Ovary (tissue), 9 donors: ENCODE results near the gene ADD2. TPM values are rescaled to one million over a fixed set of nuclear protein-coding genes. Genes with fewer than 3 reads are reported as not detected.

ENCODE experiments used
- DNase-seq, 5 donors: peaks; one replicate each; pipeline ENCODE4 v3.0.0-alpha.2; 2019 to 2020
- H3K27ac ChIP-seq, 2 donors: fragments of 200-600 bp; one replicate each; pipeline versions ENCODE4 v1.5.1 to v1.8.0; 2019 to 2022
- H3K27me3 ChIP-seq: fragments of 200-600 bp; one replicate; pipeline ENCODE4 v1.8.0; 2022
- H3K36me3 ChIP-seq: fragments of 200-600 bp; sonication (generic); one replicate; pipeline ENCODE4 v1.5.1; 2019
- H3K4me1 ChIP-seq: one replicate; pipeline ENCODE4 v1.8.1; 2013; ENCODE audit warnings: mild to moderate bottlenecking, moderate library complexity; ENCODE audit not compliant: insufficient read depth
- H3K4me3 ChIP-seq: fragments of 200-600 bp; sonication (generic); one replicate; pipeline ENCODE4 v1.5.1; 2017
- H3K9me3 ChIP-seq, 2 donors: fragments of 200-600 bp in 1 of 2; sonication (generic) in 1 of 2; one replicate each; pipeline versions ENCODE4 v1.5.1 to v1.8.1; 2013 to 2019; ENCODE audit warnings: mild to moderate bottlenecking in 1 of 2, moderate library complexity in 1 of 2
- CTCF ChIP-seq, 3 donors: fragments of 450-650 bp in 2 of 3; fragments of 200-600 bp in 1 of 3; IDR thresholded peaks; one replicate each; pipeline versions ENCODE4 v1.5.1 to v1.8.0; 2016 to 2022; ENCODE audit warnings: antibody characterized with exemption in 3 of 3, mild to moderate bottlenecking in 1 of 3
- EP300 ChIP-seq: sonication (generic); formaldehyde crosslinking; IDR thresholded peaks from one replicate; pipeline ENCODE4 v1.6.1; 2017; ENCODE audit warnings: antibody characterized with exemption
- POLR2A ChIP-seq: fragments of 450-650 bp; IDR thresholded peaks from one replicate; pipeline ENCODE4 v1.6.1; 2017; ENCODE audit warnings: antibody characterized with exemption, mild to moderate bottlenecking, moderate library complexity
- WGBS, 3 donors: extraction: QIAGEN DNeasy Blood & Tissue Kit in 1 of 3; methylation state at CpG; one replicate each; pipeline versions ENCODE4 v1.1.5 to v1.1.7; 2013 to 2017; 5-methylcytosine and 5-hydroxymethylcytosine counted together
- intact Hi-C, 4 donors: fragments of 100-400 bp; cut with DNase I; formaldehyde crosslinking; loops; one replicate each; pipeline versions ENCODE4 v1.11.0 to v1.15.1; 2022 to 2023
- polyA plus RNA-seq, 2 donors: library from polyadenylated mRNA; stranded (reverse); fragments of 200-250 nt in 1 of 2; fragments of 350-450 nt in 1 of 2; fragmentation: Illumina TruSeq in 1 of 2; extraction: RNeasy Lipid Tissue Mini Kit (QIAGEN cat#74804) in 1 of 2; gene quantifications; one replicate each; pipeline ENCODE4 v1.2.3, GENCODE V29; 2013 to 2014
- total RNA-seq, 7 donors: library from RNA; depleted of rRNA in 2 of 7; stranded (reverse); fragments of >200 nt in 2 of 7; fragmentation: NEBNext Ultra II Directional in 3 of 7; extraction: Animal tissue kit (Norgen Biotek cat#: 25700) in 3 of 7; gene quantifications; one replicate each; pipeline versions ENCODE4 v1.1.0 to v1.2.4, GENCODE V29; 2016 to 2023
- donor health status: DM: no; HTN: no; CAD: no; lungs with moderate emphysema.
- donor health status: DM: no; HTN: no; CAD: no.
- donor health status: Bipolar disorder and iron deficiency.
- donor health status: DM: yes; HTN: yes; CAD: no.
- donor health status: DM: no; HTN: no; CAD: no.
- donor health status: DM: yes; HTN: yes; CAD: no.

ADD2 gene
- total and polyA plus RNA-seq, 9 donors: 0.29 to 6.2 (median 0.82) TPM

- no peak for DNase-seq
- no peak overlapping the region for H3K4me3 ChIP-seq
- WGBS, 3 donors: 89 to 97% (median 93%) methylated on average over 20 of the region's 20 CpGs
- no peaks in the 10 kb centered on the region for H3K27me3 ChIP-seq
- intact Hi-C loops: no loop called here
- no peaks in the 10 kb centered on the region for H3K4me1 ChIP-seq
- H3K36me3 ChIP-seq: no peaks in the 10 kb centered on the region
- no peak overlapping the region for H3K27ac ChIP-seq
- no peaks in the 10 kb centered on the region for H3K9me3 ChIP-seq
- TF ChIP-seq EP300 (no peak), CTCF (IDR thresholded peaks at IDR 0.05) (no peak), POLR2A (no peak)
Observed at GRCh38 chr2:70676301-70677035, 91.5 kb downstream of the ADD2 start.

GRCh38 chr2:70675862-70676261, 92.1 kb downstream of the ADD2 start:
- Histone ChIP-seq H3K27ac (no peak overlapping the region), H3K4me3 (no peak overlapping the region), H3K27me3 (no peaks in the 10 kb centered on the region), H3K4me1 (no peaks in the 10 kb centered on the region), H3K9me3 (no peaks in the 10 kb centered on the region), H3K36me3 (no peaks in the 10 kb centered on the region)
- 91 to 96% (median 95%) methylated on average over 2 of the region's 2 CpGs for WGBS, 3 donors
- TF ChIP-seq EP300 (no peak), CTCF (IDR thresholded peaks at IDR 0.05) (no peak), POLR2A (no peak)
- no peak for DNase-seq
- intact Hi-C loops: no loop called here

GRCh38 chr2:70674636-70675430, 93.2 kb downstream of the ADD2 start:
- Histone ChIP-seq H3K36me3 (no peaks in the 10 kb centered on the region), H3K27me3 (no peaks in the 10 kb centered on the region), H3K4me1 (no peaks in the 10 kb centered on the region), H3K9me3 (no peaks in the 10 kb centered on the region), H3K4me3 (no peak overlapping the region), H3K27ac (no peak overlapping the region)
- DNase-seq: no peak
- TF ChIP-seq EP300: no peak
- no peak for TF ChIP-seq POLR2A
- TF ChIP-seq CTCF (IDR thresholded peaks at IDR 0.05): no peak
- 94 to 95% (median 95%) methylated on average over 11 of the region's 11 CpGs for WGBS, 3 donors
- intact Hi-C loops: no loop called here

GRCh38 chr2:70673041-70673647, 94.9 kb downstream of the ADD2 start:
- Histone ChIP-seq H3K9me3 (no peaks in the 10 kb centered on the region), H3K4me3 (no peak overlapping the region), H3K27me3 (no peaks in the 10 kb centered on the region), H3K27ac (no peak overlapping the region), H3K36me3 (no peaks in the 10 kb centered on the region), H3K4me1 (no peaks in the 10 kb centered on the region)
- DNase-seq: no peak
- intact Hi-C loops: no loop called here
- 15 to 27% (median 23%) methylated on average over 7 of the region's 7 CpGs for WGBS, 3 donors
- TF ChIP-seq POLR2A: no peak
- no peak for TF ChIP-seq CTCF (IDR thresholded peaks at IDR 0.05)
- no peak for TF ChIP-seq EP300
